ENCODE data around the gene FOXE1. TPM values are rescaled to one million over a fixed set of nuclear protein-coding genes. Genes with fewer than 3 reads are reported as not detected.

The FOXE1 gene
- total RNA-seq, 4 donors from 2014 or later = 7.1 to 17.4 (median 12.4) TPM

GRCh38 chr9:97880336-97880735 lies 27.3 kb downstream of the FOXE1 start:
- Histone ChIP-seq H3K4me3 (no peak overlapping the region), H3K27me3 (no peaks in the 10 kb centered on the region), H3K27ac (no peak overlapping the region), H3K4me1 (peaks cover 0 to 18% (median 4%) of the 10 kb centered on the region in 3 donors), H3K9me3 (no peaks in the 10 kb centered on the region), H3K36me3 (no peaks in the 10 kb centered on the region)
- WGBS, 2 donors = 91 to 93% methylated on average over 4 of the region's 4 CpGs
- no peak for TF ChIP-seq POLR2A (IDR thresholded peaks at IDR 0.05)
- no peak for TF ChIP-seq CTCF (IDR thresholded peaks at IDR 0.05)
- DNase-seq = no peak
- intact Hi-C loops (cut with DNase I) = no loop called here

- no peak for TF ChIP-seq POLR2A (IDR thresholded peaks at IDR 0.05)
- TF ChIP-seq CTCF (IDR thresholded peaks at IDR 0.05) = peak in 4 of 6 experiments; percentile 33 to 65 (median 56)
- peaks cover 0 to 12% (median 0%) of the 10 kb centered on the region in 3 donors for H3K4me1 ChIP-seq
- 50 to 74% methylated on average over 8 to 9 of the region's 9 CpGs for WGBS, 2 donors
- no peaks in the 10 kb centered on the region for H3K36me3 ChIP-seq
- intact Hi-C loops (cut with DNase I) = no loop called here
- no peaks in the 10 kb centered on the region for H3K27me3 ChIP-seq
- H3K27ac ChIP-seq = no peak overlapping the region
- H3K4me3 ChIP-seq = no peak overlapping the region
- no peak for DNase-seq
- no peaks in the 10 kb centered on the region for H3K9me3 ChIP-seq
These were observed 37.2 kb downstream of the FOXE1 start for GRCh38 chr9:97889941-97890887.

GRCh38 chr9:97891736-97892135 lies 38.7 kb downstream of the FOXE1 start:
- H3K27ac ChIP-seq = no peak overlapping the region
- no peak overlapping the region for H3K4me3 ChIP-seq
- no peaks in the 10 kb centered on the region for H3K9me3 ChIP-seq
- no peak for DNase-seq
- TF ChIP-seq CTCF (IDR thresholded peaks at IDR 0.05) (no peak), POLR2A (IDR thresholded peaks at IDR 0.05) (no peak)
- intact Hi-C loops (cut with DNase I) = no loop called here
- WGBS, 2 donors = 73 to 88% methylated on average over 2 to 3 of the region's 5 CpGs
- peaks cover 0 to 8% (median 0%) of the 10 kb centered on the region in 3 donors for H3K36me3 ChIP-seq
- H3K27me3 ChIP-seq = no peaks in the 10 kb centered on the region
- H3K4me1 ChIP-seq = peaks cover 0 to 16% (median 0%) of the 10 kb centered on the region in 3 donors

GRCh38 chr9:97892421-97892820 lies 39.4 kb downstream of the FOXE1 start:
- H3K36me3 ChIP-seq = peaks cover 0 to 10% (median 0%) of the 10 kb centered on the region in 3 donors
- no peak for TF ChIP-seq POLR2A (IDR thresholded peaks at IDR 0.05)
- TF ChIP-seq CTCF (IDR thresholded peaks at IDR 0.05) = no peak

GRCh38 chr9:97895211-97895610 lies 42.2 kb downstream of the FOXE1 start:
- H3K9me3 ChIP-seq = no peaks in the 10 kb centered on the region
- intact Hi-C loops (cut with DNase I) = no loop called here
- DNase-seq = no peak
- no peaks in the 10 kb centered on the region for H3K27me3 ChIP-seq
- TF ChIP-seq CTCF (IDR thresholded peaks at IDR 0.05) (no peak), POLR2A (IDR thresholded peaks at IDR 0.05) (no peak)
- peaks cover 0 to 29% (median 0%) of the 10 kb centered on the region in 3 donors for H3K36me3 ChIP-seq
- no peak overlapping the region for H3K4me3 ChIP-seq
- H3K4me1 ChIP-seq = peaks cover 0 to 6% (median 0%) of the 10 kb centered on the region in 3 donors
- no peak overlapping the region for H3K27ac ChIP-seq
- 77 to 92% methylated on average over 1 of the region's 1 CpG for WGBS, 2 donors

More at GRCh38 chr9:97892421-97892820, 39.4 kb downstream of the FOXE1 start:
- WGBS, 2 donors = 76 to 84% methylated on average over 2 of the region's 2 CpGs
- Histone ChIP-seq H3K4me1 (peaks cover 0 to 12% (median 0%) of the 10 kb centered on the region in 3 donors), H3K4me3 (no peak overlapping the region), H3K27ac (no peak overlapping the region), H3K27me3 (no peaks in the 10 kb centered on the region), H3K9me3 (no peaks in the 10 kb centered on the region)
- no peak for DNase-seq
- intact Hi-C loops (cut with DNase I) = no loop called here

All from esophagus squamous epithelium (tissue), 5 donors.